ENCODE results near the gene PRADC1. TPM values are rescaled to one million over a fixed set of nuclear protein-coding genes. Genes with fewer than 3 reads are reported as not detected.
A peak's percentile ranks its signal among the peaks of the same experiment; 100 is the strongest.

Gene PRADC1
- total RNA-seq, result 10 to 100 TPM; 29.5 to 32.3 (median 30.5) TPM

DNA sequence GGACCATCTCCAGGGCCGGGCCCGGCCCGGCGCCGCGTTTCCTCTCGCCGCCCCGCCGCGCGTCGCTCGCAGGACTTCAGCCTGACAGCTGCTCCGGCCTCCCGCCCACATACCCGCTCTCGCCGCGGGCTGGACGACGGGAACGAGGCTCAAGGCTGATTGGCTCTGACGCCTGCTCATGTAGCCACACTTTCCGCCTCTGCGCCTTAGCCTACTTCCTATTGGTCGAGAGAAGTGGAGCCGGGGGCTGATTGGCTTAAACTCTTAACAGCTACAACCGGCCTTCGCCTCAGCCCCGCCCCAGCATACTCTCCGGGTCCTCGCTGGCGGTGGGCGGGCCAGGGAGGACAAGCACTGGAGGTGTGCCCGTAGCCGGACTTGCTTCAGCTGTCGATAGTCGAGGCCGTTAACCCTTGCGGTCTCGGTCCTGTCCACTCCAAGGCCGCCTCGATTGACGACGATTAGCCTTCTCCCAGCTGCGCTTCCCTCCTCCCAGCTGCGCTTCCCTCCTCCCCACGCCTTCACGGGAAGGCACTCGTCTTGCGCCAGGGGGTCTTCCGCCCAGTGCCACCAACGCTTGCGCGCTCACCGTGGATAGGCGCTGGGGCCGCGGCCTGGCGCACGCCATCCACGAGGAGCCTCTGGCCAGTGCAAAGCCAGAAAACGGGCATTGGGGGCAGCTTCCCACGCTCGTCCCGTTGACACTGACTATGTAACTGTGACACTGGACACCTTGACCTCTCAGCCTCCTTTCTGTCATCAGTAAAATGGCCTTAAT lies at the start of gene PRADC1:
TSS of gene PRADC1 (minus strand) at position 86 of the 778 bp plus-strand sequence. CDS start at position 7, 79 bp downstream.
- H3K27me3 Mint-ChIP-seq (ENCODE audit: low read depth), result no peaks in the 10 kb centered on the region
- DNase-seq (peak; percentile 88), ATAC-seq (peak; percentile 83 to 86)
- H3K9me3 Mint-ChIP-seq, result no peaks in the 10 kb centered on the region
- H3K36me3 Mint-ChIP-seq (ENCODE audit: insufficient read depth), result peaks cover 21% of the 10 kb centered on the region
- peaks cover 36% of the 10 kb centered on the region for H3K4me1 Mint-ChIP-seq (ENCODE audit: low read depth)
- H3K4me3 Mint-ChIP-seq, result peak within 1 kb of the TSS; percentile 99

DNA sequence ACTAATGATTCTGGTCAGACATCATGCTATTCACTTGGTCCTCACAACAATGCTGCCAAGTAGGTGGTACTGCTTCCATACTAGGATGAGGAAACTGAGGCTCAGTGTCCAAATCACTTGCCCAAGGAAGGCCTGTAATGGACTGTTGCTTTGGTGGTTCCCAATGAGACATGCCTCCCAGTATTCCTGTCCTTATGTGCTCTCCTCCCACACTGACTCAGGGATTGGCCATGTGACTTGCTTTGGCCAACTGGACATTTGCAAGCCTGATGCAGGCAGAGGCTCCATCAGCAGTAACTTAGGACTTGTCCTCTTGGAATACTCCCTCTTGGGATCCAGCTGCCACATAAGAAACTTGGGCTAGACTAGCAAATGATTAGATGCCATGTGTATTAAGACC lies 48.2 kb upstream of the PRADC1 start:
- no peak for ATAC-seq
- DNase-seq, result no peak
- peak overlapping the region; percentile 24 for H3K4me3 Mint-ChIP-seq
- peaks cover 17% of the 10 kb centered on the region for H3K36me3 Mint-ChIP-seq (ENCODE audit: insufficient read depth)
- no peaks in the 10 kb centered on the region for H3K27me3 Mint-ChIP-seq (ENCODE audit: low read depth)
- H3K4me1 Mint-ChIP-seq (ENCODE audit: low read depth), result peaks cover 19% of the 10 kb centered on the region
- no peaks in the 10 kb centered on the region for H3K9me3 Mint-ChIP-seq

DNA sequence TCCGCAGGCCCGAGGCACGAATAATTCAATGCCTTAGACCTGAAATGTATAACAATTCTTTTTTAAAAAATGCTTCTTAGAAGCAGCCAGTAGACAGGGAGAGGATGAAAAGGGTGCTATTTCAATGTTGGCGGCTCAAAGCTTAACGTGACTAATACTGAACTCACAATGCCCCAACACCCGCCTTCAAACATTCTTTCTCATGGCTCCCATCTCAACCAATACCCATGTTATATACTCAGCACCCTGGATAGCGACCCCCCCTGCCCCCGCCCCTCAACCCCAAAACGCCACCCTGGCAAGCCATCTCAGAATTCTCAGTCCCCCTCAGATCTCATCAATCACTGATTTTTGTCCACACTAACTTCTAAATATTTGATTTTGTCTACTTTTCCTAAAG lies 46.8 kb upstream of the PRADC1 start:
- H3K27me3 Mint-ChIP-seq (ENCODE audit: low read depth), result no peaks in the 10 kb centered on the region
- H3K9me3 Mint-ChIP-seq, result no peaks in the 10 kb centered on the region
- H3K4me1 Mint-ChIP-seq (ENCODE audit: low read depth), result peaks cover 9% of the 10 kb centered on the region
- peaks cover 17% of the 10 kb centered on the region for H3K36me3 Mint-ChIP-seq (ENCODE audit: insufficient read depth)
- DNase-seq, result no peak
- no peak for ATAC-seq
- H3K4me3 Mint-ChIP-seq, result no peak overlapping the region

DNA sequence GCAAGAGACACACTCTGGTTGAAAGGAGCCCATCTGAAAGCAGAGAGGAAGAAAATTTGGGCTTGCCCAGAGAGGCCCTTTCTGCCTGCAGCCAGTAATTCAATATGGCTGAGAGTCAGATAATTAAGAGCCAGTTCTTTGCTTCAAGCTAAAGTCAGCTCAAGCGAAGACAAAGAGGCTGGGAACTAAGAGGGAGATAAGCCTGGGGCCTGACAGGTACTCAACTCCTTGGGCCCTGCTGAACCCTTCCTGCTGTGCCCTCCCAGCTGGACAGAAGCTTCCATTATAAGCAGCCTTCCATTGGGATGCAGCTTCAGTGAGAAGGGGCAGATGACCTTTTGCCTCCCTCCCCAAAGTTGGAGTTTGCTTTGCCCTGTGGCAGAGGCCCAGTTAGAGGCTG lies 39.2 kb upstream of the PRADC1 start:
- DNase-seq (no peak), ATAC-seq (no peak)
- no peaks in the 10 kb centered on the region for H3K27me3 Mint-ChIP-seq (ENCODE audit: low read depth)
- no peaks in the 10 kb centered on the region for H3K9me3 Mint-ChIP-seq
- H3K4me1 Mint-ChIP-seq (ENCODE audit: low read depth), result peaks cover 14% of the 10 kb centered on the region
- no peak overlapping the region for H3K4me3 Mint-ChIP-seq
- H3K36me3 Mint-ChIP-seq (ENCODE audit: insufficient read depth), result peaks cover 10% of the 10 kb centered on the region

DNA sequence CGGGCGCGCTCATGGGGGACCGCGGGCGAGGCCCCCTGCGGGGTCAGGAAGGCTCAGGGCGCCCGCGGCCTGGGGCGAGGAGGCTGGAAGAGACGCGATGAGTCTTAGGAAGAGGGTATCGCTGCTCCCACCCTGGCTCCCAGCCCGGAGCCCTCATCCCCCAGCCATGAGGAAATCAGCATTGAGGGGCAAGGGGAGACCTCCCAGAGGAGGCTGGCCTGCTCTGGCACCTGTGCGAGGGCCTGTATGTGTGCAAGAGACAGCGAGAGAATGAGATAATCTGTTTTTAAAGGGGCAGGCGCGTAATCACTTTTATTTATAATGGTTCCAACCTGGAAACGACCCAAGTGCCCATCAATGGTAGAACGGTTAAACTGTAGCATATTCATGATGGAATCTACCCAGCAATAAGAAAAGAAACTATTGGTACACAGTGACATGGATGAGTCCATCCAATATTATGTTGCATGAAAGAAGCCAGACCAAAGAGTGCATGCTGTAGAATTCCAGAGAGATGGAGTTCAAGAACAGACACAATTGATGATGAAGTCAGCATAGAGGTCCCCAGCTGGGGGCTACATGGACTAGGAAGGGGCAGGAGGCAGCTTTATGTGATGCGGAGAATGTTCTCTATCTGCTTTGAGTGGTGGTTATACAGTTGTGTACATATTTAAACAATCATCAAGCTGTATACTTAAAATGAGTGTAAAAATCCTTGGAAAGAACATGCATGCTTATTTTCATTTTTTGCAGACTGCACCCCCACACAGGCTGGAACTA lies 36.8 kb upstream of the PRADC1 start:
- ATAC-seq (peak; percentile 28 to 39), DNase-seq (no peak)
- Mint-ChIP-seq H3K4me1 (ENCODE audit: low read depth) (peaks cover 19% of the 10 kb centered on the region), H3K36me3 (ENCODE audit: insufficient read depth) (peaks cover 8% of the 10 kb centered on the region), H3K4me3 (peak overlapping the region; percentile 57), H3K27me3 (ENCODE audit: low read depth) (no peaks in the 10 kb centered on the region), H3K9me3 (no peaks in the 10 kb centered on the region)

DNA sequence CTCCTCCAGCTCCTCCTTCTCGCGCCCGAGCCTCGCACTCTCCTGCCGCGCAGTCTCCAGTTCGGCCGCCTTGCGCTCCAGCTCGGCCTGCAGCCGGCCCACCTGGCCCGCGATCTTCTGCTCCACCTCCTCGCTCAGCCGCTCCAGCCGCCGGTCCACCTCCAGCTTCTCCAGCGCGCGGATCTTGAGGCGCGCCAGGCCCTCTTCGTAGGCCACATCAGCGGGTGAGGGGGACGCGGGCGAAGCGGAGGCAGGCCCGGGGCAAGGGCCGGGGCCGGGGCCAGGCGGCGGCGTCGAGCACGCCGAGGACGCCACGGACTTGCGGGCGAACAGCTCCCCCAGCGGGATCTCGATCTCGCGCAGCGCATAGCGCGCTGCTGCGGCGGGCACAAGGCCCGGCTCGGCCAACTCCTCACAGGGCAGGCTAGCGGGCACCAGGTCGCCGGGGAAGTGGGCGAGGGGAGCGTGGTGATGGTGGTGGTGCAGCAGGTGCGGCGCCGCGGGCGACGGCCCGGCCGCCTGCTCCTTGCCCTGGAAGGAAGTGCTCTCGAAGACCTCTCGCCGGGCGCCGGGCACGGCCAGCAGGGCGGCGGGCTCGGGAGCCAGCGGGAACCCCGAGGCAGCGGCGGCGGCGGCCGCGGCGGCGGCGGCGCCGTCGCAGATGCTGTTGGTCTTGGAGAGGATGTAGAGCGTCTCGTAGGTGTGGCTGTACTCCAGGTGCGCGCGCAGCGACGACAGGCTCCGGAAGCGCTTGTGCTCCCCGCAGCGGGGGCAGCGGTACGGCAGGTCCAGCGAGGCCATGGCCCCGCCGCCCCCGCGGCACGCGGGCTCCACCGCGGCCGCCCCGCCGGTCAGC lies 36.0 kb upstream of the PRADC1 start:
- peak; percentile 94 to 95 for ATAC-seq
- Mint-ChIP-seq H3K4me1 (ENCODE audit: low read depth) (peaks cover 19% of the 10 kb centered on the region), H3K4me3 (peak overlapping the region; percentile 55), H3K36me3 (ENCODE audit: insufficient read depth) (peaks cover 8% of the 10 kb centered on the region), H3K27me3 (ENCODE audit: low read depth) (no peaks in the 10 kb centered on the region), H3K9me3 (no peaks in the 10 kb centered on the region)
- peak; percentile 70 for DNase-seq

DNA sequence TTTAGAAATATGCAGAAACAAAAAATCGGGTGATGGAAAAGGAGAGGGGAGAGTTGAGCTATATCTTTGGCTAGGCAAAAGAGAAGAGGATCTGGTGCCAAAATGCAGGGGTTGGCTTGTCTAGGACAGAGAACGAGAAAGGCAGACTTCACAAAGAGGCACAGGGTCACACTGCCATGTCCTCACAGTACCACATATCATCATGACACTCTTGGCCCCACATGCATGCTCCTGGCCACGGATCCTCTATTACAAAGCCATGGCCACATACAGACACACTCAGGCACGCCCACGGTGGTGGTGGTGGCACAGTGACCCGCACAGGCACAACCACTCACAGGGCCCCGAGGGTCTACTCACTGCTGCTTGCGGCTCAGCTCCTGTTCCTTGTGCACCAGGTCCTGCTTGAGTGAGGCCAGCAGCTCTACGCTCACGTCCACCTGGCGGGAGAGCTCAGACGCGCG lies 35.4 kb upstream of the PRADC1 start:
- peaks cover 19% of the 10 kb centered on the region for H3K4me1 Mint-ChIP-seq (ENCODE audit: low read depth)
- H3K36me3 Mint-ChIP-seq (ENCODE audit: insufficient read depth), result peaks cover 9% of the 10 kb centered on the region
- H3K4me3 Mint-ChIP-seq, result peak overlapping the region; percentile 55
- ATAC-seq (no peak), DNase-seq (no peak)
- no peaks in the 10 kb centered on the region for H3K27me3 Mint-ChIP-seq (ENCODE audit: low read depth)
- H3K9me3 Mint-ChIP-seq, result no peaks in the 10 kb centered on the region

DNA sequence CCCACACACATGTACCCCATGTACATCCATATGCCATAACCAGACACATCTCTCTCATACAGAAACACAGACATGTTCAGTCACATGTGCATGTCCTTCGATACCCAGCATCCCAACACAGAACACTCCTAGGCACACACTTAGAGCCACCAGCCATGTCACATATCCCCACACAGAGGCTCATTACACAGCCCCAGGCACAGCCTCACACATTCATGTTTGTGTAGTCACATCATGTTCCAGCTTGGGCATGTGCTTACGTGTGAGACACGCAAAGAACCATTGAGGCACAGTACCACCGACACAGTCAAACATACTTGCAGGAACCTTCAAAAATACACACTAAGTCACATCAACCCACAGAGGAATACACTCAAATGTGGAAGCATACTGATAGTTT lies 34.0 kb upstream of the PRADC1 start:
- ATAC-seq, result no peak
- Mint-ChIP-seq H3K36me3 (ENCODE audit: insufficient read depth) (peaks cover 12% of the 10 kb centered on the region), H3K9me3 (no peaks in the 10 kb centered on the region), H3K27me3 (ENCODE audit: low read depth) (no peaks in the 10 kb centered on the region), H3K4me3 (no peak overlapping the region), H3K4me1 (ENCODE audit: low read depth) (peaks cover 19% of the 10 kb centered on the region)
- DNase-seq, result no peak

DNA sequence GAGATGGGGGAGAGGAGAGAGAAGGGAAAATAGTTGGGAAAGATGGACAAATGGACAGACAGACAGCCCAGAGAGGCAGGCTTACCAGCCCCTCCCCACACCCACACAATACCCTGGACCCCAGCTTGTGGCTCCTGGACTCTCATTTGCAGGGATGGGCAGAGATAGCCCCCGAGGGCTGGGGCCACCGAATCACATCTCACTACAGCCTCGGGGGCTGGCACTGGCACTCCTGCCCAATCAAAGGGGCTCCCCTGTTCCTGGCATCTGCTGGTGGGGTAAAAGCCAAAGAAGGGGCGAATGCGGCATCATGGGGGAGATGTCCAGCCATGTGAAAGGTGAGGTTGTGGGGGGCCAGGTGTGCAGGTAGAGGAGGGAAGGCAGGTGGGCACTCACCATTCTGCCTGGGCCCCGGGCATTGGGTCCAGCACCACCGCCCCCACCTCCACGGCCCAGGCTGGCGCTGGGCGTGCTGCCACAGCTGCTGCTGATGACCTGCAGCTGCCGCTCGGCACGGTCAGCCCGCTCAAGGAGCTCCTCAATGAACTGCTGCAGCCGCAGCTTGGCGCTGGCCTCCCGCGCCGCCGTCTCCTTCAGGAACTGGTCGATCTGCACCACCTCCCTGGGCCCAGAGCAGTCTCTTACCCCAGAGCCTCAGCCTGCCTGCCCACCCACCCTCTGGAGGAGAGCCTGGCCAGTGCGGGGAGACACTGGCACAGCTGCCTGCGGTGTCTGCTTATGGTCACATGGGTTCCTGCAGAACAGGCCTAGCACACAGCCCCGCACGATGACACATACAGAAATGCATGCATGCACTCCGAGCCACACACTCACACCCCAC lies 33.2 kb upstream of the PRADC1 start:
- H3K9me3 Mint-ChIP-seq, result no peaks in the 10 kb centered on the region
- no peak overlapping the region for H3K4me3 Mint-ChIP-seq
- H3K27me3 Mint-ChIP-seq (ENCODE audit: low read depth), result no peaks in the 10 kb centered on the region

DNA sequence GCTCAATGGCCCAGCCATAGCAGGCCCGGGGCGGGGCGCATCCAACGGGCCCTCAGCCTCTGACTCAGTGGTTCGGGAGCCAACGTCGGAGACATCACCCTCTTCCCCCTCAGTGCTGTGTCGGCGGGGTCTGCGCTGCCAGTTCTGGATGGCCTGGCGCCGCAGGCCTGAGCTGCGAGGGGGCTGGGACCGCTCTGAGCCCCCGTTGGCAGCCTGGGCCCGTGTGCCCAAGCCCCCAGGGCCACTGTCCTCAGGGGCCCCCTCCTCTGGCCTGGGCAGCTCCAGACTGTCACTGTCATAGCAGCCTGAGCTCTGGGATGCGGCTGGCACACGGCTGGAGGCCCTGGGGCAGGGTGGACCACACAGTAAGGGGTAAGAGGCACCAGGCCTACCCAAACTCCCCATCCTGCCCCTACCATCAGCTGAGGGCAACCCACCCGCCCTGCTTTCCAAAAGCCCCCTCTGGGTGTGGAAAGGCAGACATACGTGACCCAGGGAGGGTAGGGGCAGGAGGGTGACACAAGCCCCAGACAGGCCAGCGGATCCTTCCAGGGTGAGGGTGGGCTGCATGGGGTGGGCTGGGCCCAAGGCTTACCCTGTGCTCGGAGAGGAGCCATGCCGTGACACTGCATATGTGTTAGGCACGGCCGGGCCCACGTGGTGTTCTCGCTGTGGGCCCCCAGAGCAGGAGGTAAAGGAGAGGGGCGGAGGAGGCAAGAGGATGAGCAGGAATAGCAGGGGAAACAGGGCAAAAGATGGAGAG lies 32.4 kb upstream of the PRADC1 start:
- H3K36me3 Mint-ChIP-seq (ENCODE audit: insufficient read depth), result peaks cover 15% of the 10 kb centered on the region
- no peak for ATAC-seq

More for the DNA sequence above, 33.2 kb upstream of the PRADC1 start:
- H3K4me1 Mint-ChIP-seq (ENCODE audit: low read depth), result peaks cover 19% of the 10 kb centered on the region
- DNase-seq (no peak), ATAC-seq (no peak)
- H3K36me3 Mint-ChIP-seq (ENCODE audit: insufficient read depth), result peaks cover 15% of the 10 kb centered on the region

DNA sequence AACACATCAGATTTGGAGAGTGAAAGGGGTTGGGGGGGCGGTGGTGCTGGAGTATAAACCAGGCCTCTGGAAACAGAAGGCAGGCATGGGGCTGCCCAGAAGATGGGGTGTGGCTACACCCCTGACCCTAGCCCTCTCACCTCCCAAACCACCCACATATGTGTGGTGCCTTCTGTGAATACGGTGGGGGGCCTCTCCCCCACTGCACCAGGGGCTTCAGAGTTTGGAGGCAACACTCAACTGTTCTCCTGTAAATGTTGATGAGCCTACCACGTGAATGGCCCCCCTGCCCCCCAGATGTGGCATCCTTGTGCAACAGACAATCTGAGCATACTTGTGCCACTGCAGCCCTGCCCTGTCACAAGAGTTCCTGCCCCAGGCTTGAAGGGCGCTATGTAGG lies 31.7 kb upstream of the PRADC1 start:
- H3K9me3 Mint-ChIP-seq, result no peaks in the 10 kb centered on the region
- ATAC-seq, result no peak
- peaks cover 15% of the 10 kb centered on the region for H3K36me3 Mint-ChIP-seq (ENCODE audit: insufficient read depth)
- peaks cover 16% of the 10 kb centered on the region for H3K4me1 Mint-ChIP-seq (ENCODE audit: low read depth)
- no peak overlapping the region for H3K4me3 Mint-ChIP-seq
- H3K27me3 Mint-ChIP-seq (ENCODE audit: low read depth), result no peaks in the 10 kb centered on the region
- DNase-seq, result no peak

More for the DNA sequence above, 32.4 kb upstream of the PRADC1 start:
- Mint-ChIP-seq H3K27me3 (ENCODE audit: low read depth) (no peaks in the 10 kb centered on the region), H3K9me3 (no peaks in the 10 kb centered on the region), H3K4me1 (ENCODE audit: low read depth) (peaks cover 19% of the 10 kb centered on the region), H3K4me3 (no peak overlapping the region)
- DNase-seq, result no peak

DNA sequence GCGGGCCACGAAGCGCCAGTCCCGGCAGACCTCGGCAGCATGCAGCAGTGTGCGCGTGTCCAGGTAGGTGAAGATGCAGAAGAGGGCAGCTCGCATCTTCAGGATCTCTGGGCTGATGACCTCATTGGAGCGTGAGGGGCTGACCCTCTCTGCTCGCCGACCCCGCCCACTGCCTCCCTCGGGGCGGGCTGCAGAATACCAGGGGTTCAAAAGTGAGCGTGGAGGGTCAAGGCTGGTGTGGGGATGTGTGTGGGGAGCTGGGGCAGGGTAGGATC lies 31.2 kb upstream of the PRADC1 start:
- peaks cover 15% of the 10 kb centered on the region for H3K36me3 Mint-ChIP-seq (ENCODE audit: insufficient read depth)
- no peak for DNase-seq
- H3K4me3 Mint-ChIP-seq, result no peak overlapping the region
- H3K4me1 Mint-ChIP-seq (ENCODE audit: low read depth), result peaks cover 15% of the 10 kb centered on the region
- no peaks in the 10 kb centered on the region for H3K9me3 Mint-ChIP-seq
- no peaks in the 10 kb centered on the region for H3K27me3 Mint-ChIP-seq (ENCODE audit: low read depth)
- ATAC-seq, result no peak
